GM18517 (cell line): Measurements from ENCODE around the gene SLC9C1.

ENCODE experiments used
- ATAC-seq: cut with Tn5 transposase; IDR thresholded peaks from one replicate; pipeline ENCODE4 v1.9.1; 2021; ENCODE audit warnings: mild to moderate bottlenecking, moderate library complexity; ENCODE audit not compliant: unreplicated experiment

SLC9C1 gene

GRCh38 chr3:112293368-112294321 is at the start of gene SLC9C1:
TSS of gene SLC9C1 (minus strand) at chr3:112294216. CDS start at chr3:112286791, 7,425 bp downstream.
- ATAC-seq: peak; percentile 46

GRCh38 chr3:112341386-112341785 is 47.4 kb upstream of the SLC9C1 start:
- no peak for ATAC-seq

GRCh38 chr3:112339609-112340008 is 45.6 kb upstream of the SLC9C1 start:
- ATAC-seq: no peak

- ATAC-seq: no peak
Measured at GRCh38 chr3:112339134-112339533, 45.1 kb upstream of the SLC9C1 start.

GRCh38 chr3:112338727-112339056 is 44.7 kb upstream of the SLC9C1 start:
- ATAC-seq: no peak

- ATAC-seq: no peak
Measured at GRCh38 chr3:112338021-112338726, 44.2 kb upstream of the SLC9C1 start.

GRCh38 chr3:112335434-112335781 is 41.4 kb upstream of the SLC9C1 start:
- no peak for ATAC-seq

GRCh38 chr3:112334691-112335433 is 40.8 kb upstream of the SLC9C1 start:
- no peak for ATAC-seq

GRCh38 chr3:112333381-112334317 is 39.6 kb upstream of the SLC9C1 start:
- ATAC-seq: no peak

- ATAC-seq: no peak
Measured at GRCh38 chr3:112333002-112333380, 39.0 kb upstream of the SLC9C1 start, which contains the start of gene CD200. TSS of gene CD200 (plus strand) at chr3:112333156. CDS start at chr3:112333213, 57 bp downstream.

GRCh38 chr3:112331851-112332250 is 37.8 kb upstream of the SLC9C1 start:
- no peak for ATAC-seq

- peak; percentile 97 for ATAC-seq
Measured at GRCh38 chr3:112327371-112327951, 33.4 kb upstream of the SLC9C1 start.

- ATAC-seq: no peak
Measured at GRCh38 chr3:112321867-112322652, 28.0 kb upstream of the SLC9C1 start.

GRCh38 chr3:112320691-112321090 is 26.7 kb upstream of the SLC9C1 start:
- no peak for ATAC-seq

- ATAC-seq: no peak
Measured at GRCh38 chr3:112319516-112320276, 25.7 kb upstream of the SLC9C1 start.

- ATAC-seq: no peak
Measured at GRCh38 chr3:112315791-112316190, 21.8 kb upstream of the SLC9C1 start.

- ATAC-seq: no peak
Measured at GRCh38 chr3:112314649-112315048, 20.6 kb upstream of the SLC9C1 start.

- no peak for ATAC-seq
Measured at GRCh38 chr3:112308151-112308911, 14.3 kb upstream of the SLC9C1 start.
